Stomach (tissue), 9 donors: Measurements from ENCODE around the gene SART1. TPM values are rescaled to one million over a fixed set of nuclear protein-coding genes. Genes with fewer than 3 reads are reported as not detected.

Experiments
- DNase-seq, 2 donors: peaks; one replicate each; pipeline versions ENCODE4 v3.0.0 to v3.0.0-alpha.2; 2013 to 2019
- H3K27ac ChIP-seq, 5 donors: fragments of 200-600 bp in 4 of 5; sonication (generic) in 4 of 5; one replicate each; pipeline ENCODE4 v1.5.1; 2013 to 2019; ENCODE audit warnings: mild to moderate bottlenecking in 1 of 5, moderate library complexity in 1 of 5
- H3K27me3 ChIP-seq, 3 donors: fragments of 200-600 bp; sonication (generic); one replicate each; pipeline ENCODE4 v1.5.1; 2017 to 2019; ENCODE audit warnings: mixed run types in 1 of 3
- H3K36me3 ChIP-seq, 4 donors: fragments of 200-600 bp; sonication (generic); 1 replicate in 3 of 4; 2 replicates in 1 of 4; pipeline ENCODE4 v1.5.1; 2016 to 2019
- H3K4me1 ChIP-seq, 4 donors: fragments of 200-600 bp; sonication (generic); one replicate each; pipeline ENCODE4 v1.5.1; 2016 to 2019
- H3K4me3 ChIP-seq, 4 donors: fragments of 200-600 bp; sonication (generic) in 3 of 4; one replicate each; pipeline ENCODE4 v1.5.1; 2016 to 2019; ENCODE audit warnings: mild to moderate bottlenecking in 1 of 4
- H3K9me3 ChIP-seq, 4 donors: fragments of 200-600 bp; sonication (generic); one replicate each; pipeline ENCODE4 v1.5.1; 2016 to 2019
- EP300 ChIP-seq: sonication (generic); formaldehyde crosslinking; IDR thresholded peaks from one replicate; pipeline ENCODE4 v1.6.1; 2017; ENCODE audit warnings: antibody characterized with exemption
- POLR2A ChIP-seq, 4 donors: fragments of 450-650 bp; IDR thresholded peaks; one replicate each; pipeline ENCODE4 v1.6.1; 2016; ENCODE audit warnings: antibody characterized with exemption in 4 of 4, control low read depth in 2 of 4, mild to moderate bottlenecking in 1 of 4, moderate library complexity in 1 of 4
- POLR2AphosphoS5 ChIP-seq, 3 donors: sonication (generic); formaldehyde crosslinking; IDR thresholded peaks; one replicate each; pipeline ENCODE4 v1.6.1; 2016; ENCODE audit warnings: antibody characterized with exemption in 3 of 3
- WGBS, 5 donors: extraction: QIAGEN DNeasy Blood & Tissue Kit in 3 of 5; methylation state at CpG; one replicate each; pipeline versions ENCODE4 v1.1.5 to v1.1.7; 2013 to 2018; 5-methylcytosine and 5-hydroxymethylcytosine counted together
- intact Hi-C: fragments of 100-400 bp; cut with DNase I; formaldehyde crosslinking; loops from one replicate; pipeline ENCODE4 v1.15.1; 2023; ENCODE audit warnings: low total_unique reads
- polyA plus RNA-seq, 3 donors: library from polyadenylated mRNA; stranded (reverse); fragments of 200-250 nt; gene quantifications; one replicate each; pipeline ENCODE4 v1.2.3, GENCODE V29; 2013
- total RNA-seq, 5 donors: library from RNA; depleted of rRNA; stranded (reverse); fragments of >200 nt; gene quantifications; one replicate each; pipeline versions ENCODE4 v1.1.0 to v1.2.3, GENCODE V29; 2014 to 2016
- TF ChIP-seq, protein P1 (sequence below), 7 experiments: fragments of 450-650 bp in 4 of 7; fragments of 200-600 bp in 3 of 7; sonication (generic) in 3 of 7; IDR thresholded peaks; one replicate each; pipeline ENCODE4 v1.5.1; 2016 to 2019; ENCODE audit warnings: antibody characterized with exemption in 7 of 7, control low read depth in 2 of 7, mild to moderate bottlenecking in 1 of 7
- donor health status: healthy with polysubstance abuse.
- donor health status: Bipolar disorder and iron deficiency.
- donor health status: healthy.

The SART1 gene
- total and polyA plus RNA-seq, 8 donors: 26.1 to 278 (median 82.5) TPM

DNA sequence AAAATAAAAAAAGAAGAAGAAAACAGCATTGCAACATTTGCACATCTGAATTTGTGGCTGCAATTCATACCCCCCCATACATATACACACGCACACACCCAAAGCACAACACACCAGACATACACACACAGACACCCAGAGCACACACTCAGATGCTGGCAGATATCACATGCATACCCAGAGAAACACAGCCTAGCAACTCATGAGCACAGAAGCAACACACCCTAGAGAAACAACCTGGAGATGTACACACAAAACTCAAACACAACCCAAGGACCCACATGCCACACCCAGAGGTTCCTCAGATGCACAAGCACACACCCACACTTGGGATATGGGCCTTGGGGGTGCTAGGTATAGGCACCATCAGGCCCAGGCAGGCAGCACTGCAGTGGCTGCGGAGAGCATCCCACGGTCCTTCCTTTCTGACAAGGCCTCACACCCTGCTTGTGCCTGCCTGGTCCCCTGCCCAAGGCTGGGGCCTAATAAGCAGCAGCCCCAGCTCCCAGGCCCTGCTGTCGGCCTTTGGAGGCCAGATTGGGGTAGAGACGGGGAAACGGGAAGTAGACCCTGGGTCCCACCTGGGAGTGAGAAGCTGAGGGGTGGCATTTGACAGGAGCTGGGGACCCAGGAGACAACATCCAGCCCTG lies 53.4 kb downstream of the SART1 start:
- peaks cover 0 to 16% (median 12%) of the 10 kb centered on the region in 4 donors for H3K4me1 ChIP-seq
- no peak for DNase-seq
- H3K27me3 ChIP-seq: peaks cover 0 to 40% (median 24%) of the 10 kb centered on the region in 3 donors
- 87 to 93% (median 91%) methylated on average over 6 of the region's 6 CpGs for WGBS, 5 donors
- TF ChIP-seq EP300 (no peak), POLR2A (IDR thresholded peaks at IDR 0.05) (no peak), POLR2AphosphoS5 (IDR thresholded peaks at IDR 0.05) (no peak)
- TF ChIP-seq, protein P1, sequence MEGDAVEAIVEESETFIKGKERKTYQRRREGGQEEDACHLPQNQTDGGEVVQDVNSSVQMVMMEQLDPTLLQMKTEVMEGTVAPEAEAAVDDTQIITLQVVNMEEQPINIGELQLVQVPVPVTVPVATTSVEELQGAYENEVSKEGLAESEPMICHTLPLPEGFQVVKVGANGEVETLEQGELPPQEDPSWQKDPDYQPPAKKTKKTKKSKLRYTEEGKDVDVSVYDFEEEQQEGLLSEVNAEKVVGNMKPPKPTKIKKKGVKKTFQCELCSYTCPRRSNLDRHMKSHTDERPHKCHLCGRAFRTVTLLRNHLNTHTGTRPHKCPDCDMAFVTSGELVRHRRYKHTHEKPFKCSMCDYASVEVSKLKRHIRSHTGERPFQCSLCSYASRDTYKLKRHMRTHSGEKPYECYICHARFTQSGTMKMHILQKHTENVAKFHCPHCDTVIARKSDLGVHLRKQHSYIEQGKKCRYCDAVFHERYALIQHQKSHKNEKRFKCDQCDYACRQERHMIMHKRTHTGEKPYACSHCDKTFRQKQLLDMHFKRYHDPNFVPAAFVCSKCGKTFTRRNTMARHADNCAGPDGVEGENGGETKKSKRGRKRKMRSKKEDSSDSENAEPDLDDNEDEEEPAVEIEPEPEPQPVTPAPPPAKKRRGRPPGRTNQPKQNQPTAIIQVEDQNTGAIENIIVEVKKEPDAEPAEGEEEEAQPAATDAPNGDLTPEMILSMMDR (IDR thresholded peaks at IDR 0.05): no peak
- H3K9me3 ChIP-seq: no peaks in the 10 kb centered on the region
- H3K36me3 ChIP-seq: no peaks in the 10 kb centered on the region
- no peak overlapping the region for H3K4me3 ChIP-seq
- H3K27ac ChIP-seq: peak overlapping the region in 1 of 5 donors; percentile 23
- intact Hi-C loops: no loop called here

DNA sequence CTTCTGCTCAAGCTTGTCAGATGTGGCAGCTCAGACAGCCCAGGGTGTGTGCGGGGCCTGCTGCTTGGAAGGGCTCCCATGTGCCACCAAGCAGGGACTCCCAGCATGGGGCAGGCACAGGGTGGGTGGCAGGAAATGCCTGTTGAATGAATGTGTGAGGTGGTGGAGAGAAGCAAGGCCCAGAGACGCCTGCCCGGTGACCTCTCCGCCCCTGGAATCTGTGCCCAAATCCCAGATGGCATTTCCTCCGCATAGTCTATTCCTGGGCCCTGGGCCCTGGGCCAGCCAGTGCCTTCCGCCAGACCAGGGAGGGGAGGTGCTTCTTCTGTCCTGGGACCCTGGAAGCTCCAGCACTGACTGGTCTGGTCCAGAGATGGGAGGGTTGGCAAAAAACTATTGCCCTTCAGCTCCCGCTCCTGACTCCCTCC lies 53.9 kb downstream of the SART1 start:
- TF ChIP-seq EP300 (no peak), POLR2A (IDR thresholded peaks at IDR 0.05) (no peak), POLR2AphosphoS5 (IDR thresholded peaks at IDR 0.05) (no peak)
- TF ChIP-seq, protein P1 (IDR thresholded peaks at IDR 0.05): no peak
- Histone ChIP-seq H3K4me3 (no peak overlapping the region), H3K27me3 (peaks cover 0 to 36% (median 22%) of the 10 kb centered on the region in 3 donors), H3K9me3 (no peaks in the 10 kb centered on the region), H3K27ac (peak overlapping the region in 1 of 5 donors; percentile 23), H3K4me1 (peaks cover 0 to 16% (median 12%) of the 10 kb centered on the region in 4 donors), H3K36me3 (no peaks in the 10 kb centered on the region)
- WGBS, 5 donors: 68 to 84% (median 77%) methylated on average over 7 of the region's 7 CpGs
- no peak for DNase-seq
- intact Hi-C loops: no loop called here

DNA sequence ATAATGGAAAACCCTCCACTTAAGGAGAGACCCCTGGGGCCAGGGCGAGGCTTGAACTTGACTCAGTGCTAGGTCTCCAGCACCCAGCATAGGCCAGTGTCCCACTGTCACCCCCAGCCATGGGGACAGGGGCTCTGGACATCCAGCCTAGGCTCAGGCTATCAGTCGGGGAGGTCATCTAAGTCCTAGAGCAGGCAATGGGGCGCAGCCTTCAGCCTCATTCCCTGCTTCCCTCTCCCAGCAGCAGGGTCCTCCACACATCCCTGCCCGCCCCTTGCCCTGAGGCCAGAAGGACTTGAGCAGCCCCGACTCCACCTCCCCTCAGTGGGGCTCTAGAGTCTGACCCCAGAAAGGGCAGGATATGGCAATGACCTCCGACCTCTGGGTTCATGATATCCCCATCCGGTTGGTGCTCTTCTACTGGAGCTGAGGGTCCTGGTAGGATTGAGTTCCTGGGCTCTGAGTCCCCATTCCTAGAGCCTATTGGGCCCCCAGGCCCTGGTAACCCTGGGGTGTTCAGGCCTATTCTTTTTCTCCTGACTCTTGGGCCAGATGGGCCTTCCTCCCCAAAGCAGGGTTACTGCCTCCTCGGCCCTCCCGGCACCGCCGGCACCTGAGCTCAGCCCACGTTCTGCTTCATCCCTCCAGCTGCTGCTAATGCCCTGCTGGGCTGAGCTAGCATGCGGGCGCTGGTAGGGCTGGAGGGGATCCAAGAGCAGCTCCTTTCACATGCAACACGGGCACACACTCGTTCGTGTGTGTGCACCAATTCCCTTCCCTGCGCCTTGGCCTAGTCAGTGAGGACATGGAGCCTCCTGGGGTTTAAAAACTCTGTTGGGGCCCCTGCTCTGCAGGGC lies 54.6 kb downstream of the SART1 start:
- Histone ChIP-seq H3K27me3 (peaks cover 0 to 30% (median 21%) of the 10 kb centered on the region in 3 donors), H3K9me3 (no peaks in the 10 kb centered on the region), H3K36me3 (no peaks in the 10 kb centered on the region), H3K4me1 (peaks cover 0 to 22% (median 12%) of the 10 kb centered on the region in 4 donors), H3K4me3 (no peak overlapping the region), H3K27ac (no peak overlapping the region)
- DNase-seq: no peak
- TF ChIP-seq, protein P1 (IDR thresholded peaks at IDR 0.05): no peak
- 73 to 83% (median 78%) methylated on average over 15 to 18 of the region's 18 CpGs for WGBS, 5 donors
- intact Hi-C loops: no loop called here

DNA sequence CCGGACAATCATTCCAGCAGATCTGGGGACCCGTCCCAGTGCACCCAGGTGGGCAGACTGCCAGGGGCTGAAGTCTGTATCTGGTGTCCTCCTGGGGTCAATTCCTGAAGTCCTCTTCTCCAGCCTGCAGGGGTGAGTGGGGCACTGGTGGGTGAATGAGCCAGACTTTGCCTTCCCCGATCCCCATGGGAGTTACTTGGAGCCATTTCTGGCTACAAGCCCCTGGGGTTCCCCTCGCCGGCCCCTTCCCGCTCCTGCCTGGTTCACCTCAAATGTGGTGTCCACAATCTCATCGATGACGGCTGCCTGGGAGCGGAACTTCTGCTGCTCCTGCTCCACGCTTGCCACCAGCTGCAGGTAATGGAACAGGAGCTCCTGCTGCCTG lies 55.3 kb downstream of the SART1 start:
- no peak for TF ChIP-seq POLR2A (IDR thresholded peaks at IDR 0.05)
- no peak for TF ChIP-seq POLR2AphosphoS5 (IDR thresholded peaks at IDR 0.05)
- TF ChIP-seq, protein P1 (IDR thresholded peaks at IDR 0.05): no peak
- no peak for TF ChIP-seq EP300
- no peak overlapping the region for H3K27ac ChIP-seq

More for the DNA sequence above, 55.3 kb downstream of the SART1 start:
- no peak for DNase-seq
- peaks cover 2 to 23% (median 8%) of the 10 kb centered on the region in 4 donors for H3K4me1 ChIP-seq
- H3K36me3 ChIP-seq: no peaks in the 10 kb centered on the region
- no peak overlapping the region for H3K4me3 ChIP-seq
- H3K9me3 ChIP-seq: no peaks in the 10 kb centered on the region
- intact Hi-C loops: no loop called here
- WGBS, 5 donors: 78 to 92% (median 86%) methylated on average over 3 to 10 of the region's 10 CpGs
- H3K27me3 ChIP-seq: peaks cover 0 to 24% (median 16%) of the 10 kb centered on the region in 3 donors
